ENCODE results near the gene ABHD15. TPM values are rescaled to one million over a fixed set of nuclear protein-coding genes. Genes with fewer than 3 reads are reported as not detected.

ABHD15 gene
- total and polyA plus RNA-seq, 9 of the 15 experiments (the other 6 are each of a cell fraction or from before 2014, with no cell fraction given), result 0.85 to 4.2 (median 2.1) TPM

DNA sequence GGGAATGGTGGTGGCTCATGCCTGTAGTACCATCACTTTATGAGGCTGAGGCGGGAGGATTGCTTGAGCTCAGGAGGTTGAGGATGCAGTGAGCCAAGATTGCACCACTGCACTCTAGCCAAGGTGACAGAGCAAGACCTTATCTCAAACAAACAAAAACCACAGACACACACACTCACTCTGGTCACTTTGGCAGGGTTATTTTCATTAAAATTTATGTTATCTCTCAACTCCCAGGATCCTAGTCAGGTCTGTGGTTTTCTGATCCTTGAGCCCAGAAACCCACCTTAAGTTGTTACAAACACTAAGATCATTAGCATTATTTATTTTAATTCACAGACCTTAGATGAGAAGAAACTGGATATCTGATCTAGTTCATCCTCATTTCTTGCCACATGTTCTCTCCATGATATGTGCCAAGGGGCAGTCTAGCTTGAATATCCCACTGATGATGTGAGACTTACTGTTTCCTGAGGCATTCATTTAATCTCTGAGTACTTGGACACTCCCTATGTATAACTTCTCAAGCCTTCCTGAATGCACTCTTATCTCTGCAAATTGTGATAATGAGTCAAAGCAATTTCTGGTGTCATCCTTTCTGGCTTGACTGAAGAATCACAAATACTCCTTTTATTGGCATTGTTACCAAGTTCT, 9.6 kb downstream of the ABHD15 start (continued):
- TF ChIP-seq NCOA1 (IDR thresholded peaks at IDR 0.05; ENCODE audit: low read depth) (0 out of 2 replicates have a peak, but pooled peaks have one; percentile 46), ZFP1 (CRISPR knock-in tag; IDR thresholded peaks at IDR 0.05) (no peak), ARID1B (IDR thresholded peaks at IDR 0.05) (peak; percentile 95), SIN3A (IDR thresholded peaks at IDR 0.05; ENCODE audit: borderline replicate concordance in 2 of 2, control insufficient read depth in 1 of 2, low read depth in 2 of 2, low read length in 2 of 2) (no peak), IFI16 (CRISPR knock-in tag; IDR thresholded peaks at IDR 0.05) (no peak), TSHZ1 (CRISPR knock-in tag; IDR thresholded peaks at IDR 0.05) (no peak), POLR2A (conservative IDR thresholded peaks at IDR 0.05) (no peak), PREB (CRISPR knock-in tag; IDR thresholded peaks at IDR 0.05) (no peak), CREB1 (IDR thresholded peaks at IDR 0.05) (no peak), CREB1 (CRISPR knock-in tag; IDR thresholded peaks at IDR 0.05) (no peak), CREM (IDR thresholded peaks at IDR 0.05; ENCODE audit: low read depth) (peak; percentile 37; the same call in 1 of the 2 replicates), ETV6 (IDR thresholded peaks at IDR 0.05; ENCODE audit: borderline replicate concordance in 1 of 2, low read depth in 2 of 2, low read length in 1 of 2) (no peak), ETV6 (CRISPR knock-in tag; IDR thresholded peaks at IDR 0.05; ENCODE audit: borderline replicate concordance) (no peak), ZC3H11A (IDR thresholded peaks at IDR 0.05; ENCODE audit: low read depth, low read length) (no peak), RBM25 (IDR thresholded peaks at IDR 0.05; ENCODE audit: low read depth, low read length, severe bottlenecking) (no peak), HNRNPH1 (optimal IDR thresholded peaks at IDR 0.05; ENCODE audit: low read depth, low read length) (no peak)
- TF ChIP-seq, protein P1, sequence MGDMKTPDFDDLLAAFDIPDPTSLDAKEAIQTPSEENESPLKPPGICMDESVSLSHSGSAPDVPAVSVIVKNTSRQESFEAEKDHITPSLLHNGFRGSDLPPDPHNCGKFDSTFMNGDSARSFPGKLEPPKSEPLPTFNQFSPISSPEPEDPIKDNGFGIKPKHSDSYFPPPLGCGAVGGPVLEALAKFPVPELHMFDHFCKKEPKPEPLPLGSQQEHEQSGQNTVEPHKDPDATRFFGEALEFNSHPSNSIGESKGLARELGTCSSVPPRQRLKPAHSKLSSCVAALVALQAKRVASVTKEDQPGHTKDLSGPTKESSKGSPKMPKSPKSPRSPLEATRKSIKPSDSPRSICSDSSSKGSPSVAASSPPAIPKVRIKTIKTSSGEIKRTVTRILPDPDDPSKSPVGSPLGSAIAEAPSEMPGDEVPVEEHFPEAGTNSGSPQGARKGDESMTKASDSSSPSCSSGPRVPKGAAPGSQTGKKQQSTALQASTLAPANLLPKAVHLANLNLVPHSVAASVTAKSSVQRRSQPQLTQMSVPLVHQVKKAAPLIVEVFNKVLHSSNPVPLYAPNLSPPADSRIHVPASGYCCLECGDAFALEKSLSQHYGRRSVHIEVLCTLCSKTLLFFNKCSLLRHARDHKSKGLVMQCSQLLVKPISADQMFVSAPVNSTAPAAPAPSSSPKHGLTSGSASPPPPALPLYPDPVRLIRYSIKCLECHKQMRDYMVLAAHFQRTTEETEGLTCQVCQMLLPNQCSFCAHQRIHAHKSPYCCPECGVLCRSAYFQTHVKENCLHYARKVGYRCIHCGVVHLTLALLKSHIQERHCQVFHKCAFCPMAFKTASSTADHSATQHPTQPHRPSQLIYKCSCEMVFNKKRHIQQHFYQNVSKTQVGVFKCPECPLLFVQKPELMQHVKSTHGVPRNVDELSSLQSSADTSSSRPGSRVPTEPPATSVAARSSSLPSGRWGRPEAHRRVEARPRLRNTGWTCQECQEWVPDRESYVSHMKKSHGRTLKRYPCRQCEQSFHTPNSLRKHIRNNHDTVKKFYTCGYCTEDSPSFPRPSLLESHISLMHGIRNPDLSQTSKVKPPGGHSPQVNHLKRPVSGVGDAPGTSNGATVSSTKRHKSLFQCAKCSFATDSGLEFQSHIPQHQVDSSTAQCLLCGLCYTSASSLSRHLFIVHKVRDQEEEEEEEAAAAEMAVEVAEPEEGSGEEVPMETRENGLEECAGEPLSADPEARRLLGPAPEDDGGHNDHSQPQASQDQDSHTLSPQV (IDR thresholded peaks at IDR 0.05), result no peak
- TF ChIP-seq, protein P2, sequence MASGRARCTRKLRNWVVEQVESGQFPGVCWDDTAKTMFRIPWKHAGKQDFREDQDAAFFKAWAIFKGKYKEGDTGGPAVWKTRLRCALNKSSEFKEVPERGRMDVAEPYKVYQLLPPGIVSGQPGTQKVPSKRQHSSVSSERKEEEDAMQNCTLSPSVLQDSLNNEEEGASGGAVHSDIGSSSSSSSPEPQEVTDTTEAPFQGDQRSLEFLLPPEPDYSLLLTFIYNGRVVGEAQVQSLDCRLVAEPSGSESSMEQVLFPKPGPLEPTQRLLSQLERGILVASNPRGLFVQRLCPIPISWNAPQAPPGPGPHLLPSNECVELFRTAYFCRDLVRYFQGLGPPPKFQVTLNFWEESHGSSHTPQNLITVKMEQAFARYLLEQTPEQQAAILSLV (tag; IDR thresholded peaks at IDR 0.05), result no peak
